Measurements from ENCODE around the gene MADD.
"Not testable (repeated sequence)": the region's sequence is repeated elsewhere in the genome, so short reads cannot be mapped to it uniquely, and the experiment has no call there.

The MADD gene

GRCh38 chr11:47328449-47329390 is 58.8 kb downstream of the MADD start:
- peaks cover 17% of the 10 kb centered on the region for H3K4me1 Mint-ChIP-seq
- H3K4me3 Mint-ChIP-seq, result peak overlapping the region; percentile 30
- no peaks in the 10 kb centered on the region for H3K9me3 Mint-ChIP-seq
- H3K36me3 Mint-ChIP-seq, result peaks cover 17% of the 10 kb centered on the region
- H3K27ac Mint-ChIP-seq, result peak overlapping the region; percentile 47
- H3K27me3 Mint-ChIP-seq, result no peaks in the 10 kb centered on the region
- DNase-seq (ENCODE audit: low spot score in 2 of 2) (peak; percentile 45 to 50), ATAC-seq (ENCODE audit: low read depth) (peak; percentile 94)

DNA sequence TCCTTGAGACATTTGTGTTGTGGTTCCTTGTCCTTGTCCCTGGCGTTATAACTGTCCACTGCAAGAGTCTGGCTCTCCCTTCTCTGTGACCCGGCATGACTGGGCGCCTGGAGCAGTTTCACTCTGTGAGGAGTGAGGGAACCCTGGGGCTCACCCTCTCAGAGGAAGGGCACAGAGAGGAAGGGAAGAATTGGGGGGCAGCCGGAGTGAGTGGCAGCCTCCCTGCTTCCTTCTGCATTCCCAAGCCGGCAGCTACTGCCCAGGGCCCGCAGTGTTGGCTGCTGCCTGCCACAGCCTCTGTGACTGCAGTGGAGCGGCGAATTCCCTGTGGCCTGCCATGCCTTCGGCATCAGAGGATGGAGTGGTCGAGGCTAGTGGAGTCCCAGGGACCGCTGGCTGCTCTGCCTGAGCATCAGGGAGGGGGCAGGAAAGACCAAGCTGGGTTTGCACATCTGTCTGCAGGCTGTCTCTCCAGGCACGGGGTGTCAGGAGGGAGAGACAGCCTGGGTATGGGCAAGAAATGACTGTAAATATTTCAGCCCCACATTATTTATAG is 59.6 kb downstream of the MADD start:
- Mint-ChIP-seq H3K27ac (peak overlapping the region; percentile 47), H3K4me1 (peaks cover 17% of the 10 kb centered on the region), H3K27me3 (no peaks in the 10 kb centered on the region), H3K36me3 (peaks cover 17% of the 10 kb centered on the region), H3K4me3 (no peak overlapping the region), H3K9me3 (no peaks in the 10 kb centered on the region)
- ATAC-seq (ENCODE audit: low read depth), result no peak
- no peak for DNase-seq (ENCODE audit: low spot score in 2 of 2)

GRCh38 chr11:47329987-47330931 is 60.3 kb downstream of the MADD start:
- Mint-ChIP-seq H3K27me3 (no peaks in the 10 kb centered on the region), H3K4me1 (peaks cover 14% of the 10 kb centered on the region), H3K36me3 (peaks cover 12% of the 10 kb centered on the region), H3K27ac (no peak overlapping the region), H3K4me3 (no peak overlapping the region), H3K9me3 (no peaks in the 10 kb centered on the region)
- ATAC-seq (ENCODE audit: low read depth) (no peak), DNase-seq (ENCODE audit: low spot score in 2 of 2) (no peak)

DNA sequence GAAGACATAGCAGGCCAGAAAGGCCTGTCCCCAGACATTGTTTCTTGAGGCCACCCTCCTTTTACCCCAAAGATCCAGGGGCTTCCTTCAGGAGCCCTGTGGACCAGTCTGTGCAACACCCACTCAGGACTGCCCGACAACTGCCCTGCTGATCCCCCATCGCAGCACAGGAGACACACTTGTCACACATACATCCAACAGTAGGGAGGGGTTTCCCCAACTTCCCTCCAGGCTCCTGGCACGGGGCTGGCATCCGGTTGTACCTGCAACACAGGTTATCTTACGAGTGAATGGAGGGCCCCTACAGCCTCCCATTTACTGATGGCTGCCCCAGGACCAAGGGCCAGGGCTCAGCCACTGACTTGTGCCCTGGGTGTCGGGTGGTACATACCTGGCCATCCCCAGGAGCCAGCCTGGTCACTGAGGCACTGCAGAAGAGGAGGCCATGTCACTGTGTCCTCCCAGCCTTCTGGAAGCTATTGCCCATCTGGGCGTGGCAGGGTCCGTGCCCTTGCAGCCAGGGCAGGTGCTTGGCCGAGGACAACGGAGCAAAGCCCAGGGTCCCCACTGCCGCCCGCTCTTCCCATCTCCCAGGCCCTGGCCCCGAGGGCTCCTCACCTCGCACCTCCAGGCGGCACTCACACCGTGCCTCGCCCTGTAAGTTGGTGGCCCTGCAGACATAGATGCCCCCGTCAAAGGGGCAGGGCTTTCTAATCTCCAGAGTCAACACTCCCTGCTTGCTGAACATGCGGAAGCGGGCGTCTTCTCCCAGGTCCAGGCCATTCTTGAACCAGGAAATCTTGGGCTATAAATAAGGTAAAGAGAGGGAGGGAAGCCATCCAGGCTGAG is 61.7 kb downstream of the MADD start:
- H3K27ac Mint-ChIP-seq, result no peak overlapping the region
- ATAC-seq (ENCODE audit: low read depth), result no peak

GRCh38 chr11:47332303-47332711 is 62.4 kb downstream of the MADD start:
- Mint-ChIP-seq H3K27ac (no peak overlapping the region), H3K9me3 (no peaks in the 10 kb centered on the region), H3K27me3 (no peaks in the 10 kb centered on the region), H3K36me3 (peaks cover 4% of the 10 kb centered on the region), H3K4me3 (no peak overlapping the region), H3K4me1 (peaks cover 14% of the 10 kb centered on the region)
- ATAC-seq (ENCODE audit: low read depth), result no peak
- DNase-seq (ENCODE audit: low spot score in 2 of 2), result no peak

More for the DNA sequence above, 61.7 kb downstream of the MADD start:
- H3K36me3 Mint-ChIP-seq, result peaks cover 5% of the 10 kb centered on the region
- H3K27me3 Mint-ChIP-seq, result no peaks in the 10 kb centered on the region
- no peaks in the 10 kb centered on the region for H3K9me3 Mint-ChIP-seq
- no peak overlapping the region for H3K4me3 Mint-ChIP-seq
- peaks cover 14% of the 10 kb centered on the region for H3K4me1 Mint-ChIP-seq
- no peak for DNase-seq (ENCODE audit: low spot score in 2 of 2)

DNA sequence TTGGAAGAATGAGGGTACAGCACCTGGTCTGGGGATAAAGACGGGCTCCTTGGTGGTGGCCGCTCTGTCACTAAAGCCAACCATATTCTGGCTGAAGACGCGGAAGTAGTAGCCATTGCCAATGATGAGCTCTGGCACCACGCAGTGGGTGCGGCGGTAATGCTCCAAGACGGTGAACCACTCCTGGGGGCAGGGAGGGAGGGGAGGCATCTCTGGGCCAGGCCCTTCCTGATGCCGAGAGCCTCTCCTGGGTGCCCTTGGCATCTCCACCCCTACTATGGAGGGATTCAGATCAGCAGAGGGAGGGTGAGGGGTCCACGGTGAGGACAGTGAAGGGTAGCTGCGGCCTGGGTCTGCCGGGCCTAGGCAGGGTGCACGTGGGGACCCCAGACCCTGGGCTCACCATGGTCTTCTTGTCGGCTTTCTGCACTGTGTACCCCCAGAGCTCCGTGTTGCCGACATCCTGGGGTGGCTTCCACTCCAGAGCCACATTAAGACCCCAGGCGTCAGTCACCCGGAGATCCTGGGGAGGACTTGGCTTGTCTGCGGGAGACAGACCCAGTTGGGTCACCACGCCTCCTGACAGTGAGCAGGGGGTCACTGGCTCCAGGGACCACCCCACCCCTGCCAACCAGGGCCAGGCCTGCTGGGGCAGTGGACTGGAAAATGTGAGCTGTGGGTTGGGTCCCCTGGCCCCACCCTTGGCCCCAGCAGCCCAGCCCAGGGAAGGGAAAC is 63.0 kb downstream of the MADD start:
- H3K4me3 Mint-ChIP-seq, result no peak overlapping the region
- no peaks in the 10 kb centered on the region for H3K27me3 Mint-ChIP-seq
- H3K4me1 Mint-ChIP-seq, result peaks cover 11% of the 10 kb centered on the region
- H3K27ac Mint-ChIP-seq, result no peak overlapping the region
- DNase-seq (ENCODE audit: low spot score in 2 of 2), result no peak
- no peaks in the 10 kb centered on the region for H3K9me3 Mint-ChIP-seq
- peaks cover under 1% of the 10 kb centered on the region for H3K36me3 Mint-ChIP-seq
- no peak for ATAC-seq (ENCODE audit: low read depth)

DNA sequence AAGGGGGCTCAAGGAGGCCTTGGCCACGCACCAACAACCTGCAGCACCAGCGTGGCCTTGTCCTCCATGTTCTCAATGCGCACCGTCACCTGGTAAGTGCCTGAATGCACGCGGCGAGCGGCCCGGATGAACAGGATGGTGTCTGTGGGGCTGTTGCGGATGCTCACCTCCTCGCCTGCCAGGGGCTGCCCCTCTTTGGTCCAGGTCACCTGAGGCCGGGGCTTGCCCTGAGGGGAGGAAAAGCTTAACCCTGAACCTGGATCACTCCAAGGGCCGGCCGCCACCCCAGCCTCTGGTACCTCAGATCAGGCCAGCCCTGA is 63.6 kb downstream of the MADD start:
- DNase-seq (ENCODE audit: low spot score in 2 of 2) (no peak), ATAC-seq (ENCODE audit: low read depth) (no peak)
- Mint-ChIP-seq H3K4me1 (peaks cover 8% of the 10 kb centered on the region), H3K27ac (no peak overlapping the region), H3K36me3 (no peaks in the 10 kb centered on the region), H3K27me3 (no peaks in the 10 kb centered on the region), H3K9me3 (no peaks in the 10 kb centered on the region), H3K4me3 (no peak overlapping the region)

DNA sequence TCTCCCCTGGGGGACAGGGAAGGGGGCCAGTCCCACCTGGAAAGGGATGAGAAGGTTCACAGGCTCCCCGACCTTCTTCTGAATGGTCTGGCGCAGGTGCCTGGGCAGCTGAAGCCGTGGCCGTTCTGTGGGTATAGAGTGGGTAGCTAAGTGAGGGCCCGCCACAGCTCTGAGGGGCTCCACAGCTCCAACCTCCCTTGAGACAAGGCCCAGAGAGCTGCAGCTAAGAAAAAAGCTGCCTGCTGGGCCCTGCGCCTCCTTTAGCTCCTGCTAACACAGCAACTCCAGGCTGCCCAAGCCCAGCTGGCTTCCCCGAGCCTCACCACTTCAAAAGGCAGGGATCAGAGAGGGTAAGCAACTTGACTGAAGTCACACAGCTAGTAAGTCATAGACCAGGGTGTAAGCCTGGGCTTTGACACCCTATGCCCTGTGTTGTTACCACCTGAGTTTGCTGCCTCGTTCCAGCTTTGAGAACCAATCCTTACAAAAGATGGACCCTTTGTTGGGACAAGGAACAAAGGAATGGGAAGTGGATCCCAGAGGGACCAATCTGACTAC is 64.0 kb downstream of the MADD start:
- H3K4me1 Mint-ChIP-seq, result peaks cover 3% of the 10 kb centered on the region
- H3K4me3 Mint-ChIP-seq, result no peak overlapping the region
- DNase-seq (ENCODE audit: low spot score in 2 of 2), result no peak
- H3K27ac Mint-ChIP-seq, result no peak overlapping the region
- no peaks in the 10 kb centered on the region for H3K36me3 Mint-ChIP-seq
- no peaks in the 10 kb centered on the region for H3K9me3 Mint-ChIP-seq
- ATAC-seq (ENCODE audit: low read depth), result no peak
- H3K27me3 Mint-ChIP-seq, result no peaks in the 10 kb centered on the region

DNA sequence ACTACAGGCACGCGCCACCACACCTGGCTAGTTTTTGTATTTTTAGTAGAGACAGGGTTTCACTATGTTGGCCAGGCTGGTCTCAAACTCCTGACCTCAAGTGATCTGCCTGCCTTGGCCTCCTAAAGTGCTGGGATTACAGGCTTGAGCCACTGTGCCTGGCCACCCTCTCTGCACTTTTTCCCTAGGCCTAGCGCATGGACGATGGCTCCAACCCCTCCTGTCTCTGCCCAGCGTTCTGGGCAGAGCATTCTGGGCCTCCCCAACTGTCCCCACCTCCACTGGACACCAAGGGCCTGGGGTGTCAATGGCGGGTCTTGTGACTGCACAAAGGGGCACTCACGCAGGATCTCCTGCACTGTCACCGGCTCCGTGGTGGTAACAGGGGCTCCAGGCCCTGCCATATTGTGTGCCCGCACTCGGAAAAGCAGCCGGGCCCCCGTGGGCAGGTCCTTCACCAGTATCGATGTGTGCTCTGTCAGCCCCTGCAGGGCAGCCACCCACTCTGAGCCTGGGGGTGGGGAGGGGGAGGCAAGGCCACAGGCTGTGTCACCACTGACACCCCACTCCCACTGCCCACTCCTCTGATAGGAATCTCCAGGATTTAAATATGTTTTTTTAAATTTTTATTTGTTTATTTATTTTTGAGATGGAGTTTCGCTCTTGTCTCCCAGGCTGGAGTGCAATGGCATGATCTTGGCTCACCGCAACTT is 64.9 kb downstream of the MADD start:
- H3K4me3 Mint-ChIP-seq; H3K36me3 Mint-ChIP-seq; DNase-seq (ENCODE audit: low spot score in 2 of 2); H3K27ac Mint-ChIP-seq; H3K9me3 Mint-ChIP-seq; ATAC-seq (ENCODE audit: low read depth); H3K27me3 Mint-ChIP-seq; H3K4me1 Mint-ChIP-seq: not testable (repeated sequence)

GRCh38 chr11:47335733-47336132 is 65.8 kb downstream of the MADD start:
- Mint-ChIP-seq H3K36me3 (no peaks in the 10 kb centered on the region), H3K9me3 (no peaks in the 10 kb centered on the region), H3K27me3 (no peaks in the 10 kb centered on the region), H3K27ac (no peak overlapping the region), H3K4me1 (peaks cover 3% of the 10 kb centered on the region), H3K4me3 (no peak overlapping the region)
- ATAC-seq (ENCODE audit: low read depth) (no peak), DNase-seq (ENCODE audit: low spot score in 2 of 2) (no peak)

DNA sequence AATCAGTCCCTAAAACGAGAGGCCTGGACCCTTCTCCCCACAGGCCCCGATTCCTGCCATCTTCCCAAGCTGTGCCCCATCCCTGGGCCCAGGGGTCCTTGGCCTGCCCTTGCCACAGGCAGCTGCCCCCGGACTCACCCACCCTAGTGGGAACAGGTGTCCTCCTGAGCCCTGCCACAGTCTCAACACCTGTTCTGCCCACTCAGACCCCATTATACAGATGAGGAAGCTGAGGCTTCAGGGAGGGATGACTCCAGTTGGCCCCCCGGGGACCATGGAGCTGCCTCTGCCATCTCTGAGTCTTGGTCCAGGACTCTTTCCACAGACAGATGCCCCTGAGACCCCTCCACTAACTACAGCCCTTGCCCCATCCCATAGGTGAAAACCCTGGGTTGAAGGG is 66.7 kb downstream of the MADD start:
- ATAC-seq (ENCODE audit: low read depth), result no peak
- DNase-seq (ENCODE audit: low spot score in 2 of 2), result no peak
- H3K27ac Mint-ChIP-seq, result no peak overlapping the region
- no peaks in the 10 kb centered on the region for H3K27me3 Mint-ChIP-seq
- no peaks in the 10 kb centered on the region for H3K36me3 Mint-ChIP-seq
- H3K4me3 Mint-ChIP-seq, result no peak overlapping the region
- H3K4me1 Mint-ChIP-seq, result peaks cover 3% of the 10 kb centered on the region
- H3K9me3 Mint-ChIP-seq, result no peaks in the 10 kb centered on the region

GRCh38 chr11:47337229-47337924 is 67.4 kb downstream of the MADD start:
- DNase-seq (ENCODE audit: low spot score in 2 of 2) (no peak), ATAC-seq (ENCODE audit: low read depth) (no peak)
- peaks cover 3% of the 10 kb centered on the region for H3K4me1 Mint-ChIP-seq
- no peak overlapping the region for H3K4me3 Mint-ChIP-seq
- H3K36me3 Mint-ChIP-seq, result no peaks in the 10 kb centered on the region
- no peaks in the 10 kb centered on the region for H3K9me3 Mint-ChIP-seq
- H3K27me3 Mint-ChIP-seq, result no peaks in the 10 kb centered on the region
- no peak overlapping the region for H3K27ac Mint-ChIP-seq

Measured in memory B cell (primary cell).